ENCODE measurements around the gene HSPH1.
A peak's percentile ranks its signal among the peaks of the same experiment; 100 is the strongest.

HSPH1 gene

DNA sequence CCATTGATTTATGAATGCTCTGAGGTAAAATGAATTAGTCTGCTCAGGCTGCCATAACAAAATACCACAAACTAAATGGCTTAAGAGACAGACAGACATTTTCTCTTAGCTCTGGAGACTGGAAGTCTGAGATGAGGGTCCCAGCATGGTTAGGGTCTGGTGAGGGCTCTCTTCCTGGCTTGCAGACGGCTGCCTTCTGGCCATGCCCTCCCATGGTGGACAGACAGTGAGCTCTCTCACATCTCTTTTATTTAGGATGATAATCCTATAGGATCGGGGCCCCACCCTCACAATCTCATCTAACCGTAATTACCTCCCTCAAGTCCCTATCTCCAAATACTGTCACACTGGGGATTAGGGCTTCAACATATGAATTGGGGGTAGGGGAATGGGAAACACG, 47.1 kb downstream of the HSPH1 start:
- H3K4me3 ChIP-seq: no peak overlapping the region
- no peaks in the 10 kb centered on the region for H3K36me3 ChIP-seq
- H3K4me2 ChIP-seq: no peak overlapping the region
- no peak overlapping the region for H3K27ac ChIP-seq
- no peak overlapping the region for H3K9ac ChIP-seq
- H3K4me1 ChIP-seq: peaks cover 0 to 16% (median 0%) of the 10 kb centered on the region in 10 experiments; a peak in 8 of 20 replicates
- no peaks in the 10 kb centered on the region for H3K27me3 ChIP-seq
- H4K20me1 ChIP-seq: no peaks in the 10 kb centered on the region
- no peak for TF ChIP-seq Cebpa-rat (IDR thresholded peaks at IDR 0.05)
- H3K9me3 ChIP-seq (replicated peaks in 1 of 11): no peaks in the 10 kb centered on the region

DNA sequence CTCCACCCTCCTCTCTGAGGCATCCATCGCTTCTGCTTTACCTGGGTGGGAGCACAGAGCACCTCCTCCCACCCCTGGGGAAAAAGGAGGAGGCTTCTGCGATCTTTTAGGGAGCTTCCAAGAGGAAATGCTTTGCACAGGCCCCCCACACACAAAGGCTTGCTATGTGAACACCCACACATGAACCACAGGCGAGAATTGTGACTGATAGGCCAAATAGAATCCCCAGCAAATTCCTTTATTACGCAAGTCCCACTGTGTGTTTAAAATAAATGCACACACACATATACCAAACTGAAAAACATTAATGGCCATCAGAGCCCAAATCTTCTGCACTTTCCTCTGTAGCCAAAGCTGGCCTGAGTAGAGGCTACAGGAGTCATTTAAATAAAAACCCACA, 50.6 kb downstream of the HSPH1 start:
- Histone ChIP-seq H3K9ac (no peak overlapping the region), H3K36me3 (no peaks in the 10 kb centered on the region), H3K4me1 (peaks cover 0 to 16% (median 2%) of the 10 kb centered on the region in 10 experiments; a peak in 8 of 20 replicates), H3K4me3 (no peak overlapping the region), H3K27ac (no peak overlapping the region), H3K27me3 (no peaks in the 10 kb centered on the region), H4K20me1 (no peaks in the 10 kb centered on the region), H3K9me3 (replicated peaks in 1 of 11) (no peaks in the 10 kb centered on the region), H3K4me2 (peak overlapping the region in 5 of 11 experiments; percentile 2 to 71 (median 39); a peak in 8 of 22 replicates)
- no peak for TF ChIP-seq Cebpa-rat (IDR thresholded peaks at IDR 0.05)

DNA sequence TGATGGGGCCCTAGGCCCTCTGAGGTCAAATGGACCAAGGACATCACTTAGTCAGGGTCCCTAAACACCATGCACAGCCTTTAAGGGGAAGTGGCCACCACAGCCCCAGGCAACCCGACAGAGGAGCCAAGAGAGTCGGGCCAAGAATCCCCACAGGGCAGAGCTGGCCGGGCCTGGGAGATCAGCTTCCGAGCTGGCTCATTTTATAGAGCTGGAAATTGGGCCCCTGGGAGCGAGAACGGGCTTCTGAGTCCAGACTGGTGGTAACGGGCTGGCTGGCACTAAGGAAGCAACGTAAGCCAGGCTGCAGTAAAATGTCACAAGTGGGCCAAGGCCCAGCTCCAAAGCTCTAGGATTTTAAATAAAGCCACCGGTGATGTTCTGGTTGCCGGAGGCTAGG, 51.1 kb downstream of the HSPH1 start:
- Histone ChIP-seq H3K36me3 (no peaks in the 10 kb centered on the region), H3K4me3 (no peak overlapping the region), H3K9me3 (replicated peaks in 1 of 11) (no peaks in the 10 kb centered on the region), H4K20me1 (no peaks in the 10 kb centered on the region), H3K9ac (no peak overlapping the region), H3K4me1 (peaks cover 0 to 16% (median 3%) of the 10 kb centered on the region in 10 experiments; a peak in 8 of 20 replicates), H3K4me2 (peak overlapping the region in 3 of 11 experiments; percentile 39 to 71 (median 50); a peak in 7 of 22 replicates), H3K27ac (no peak overlapping the region), H3K27me3 (no peaks in the 10 kb centered on the region)
- TF ChIP-seq Cebpa-rat (IDR thresholded peaks at IDR 0.05): no peak

DNA sequence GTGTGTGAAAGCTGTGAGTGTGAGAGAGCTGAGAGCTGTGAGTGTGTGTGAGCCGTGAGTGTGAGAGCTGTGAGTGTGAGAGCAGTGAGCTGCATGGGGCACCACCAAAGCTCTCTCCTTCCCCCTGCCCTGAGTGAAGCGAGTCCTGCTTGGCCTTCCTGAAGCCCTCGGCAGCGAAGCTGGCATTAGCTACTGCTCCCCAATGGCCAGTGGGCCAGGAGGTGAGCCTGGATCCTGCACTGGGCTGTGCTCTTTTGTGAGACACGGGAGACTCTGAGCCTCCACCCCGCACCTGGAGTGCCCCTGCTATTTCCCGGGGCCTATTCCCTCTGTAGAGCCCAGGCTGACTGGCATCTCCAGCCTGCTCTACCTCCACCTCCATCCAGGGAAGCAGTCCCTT, 51.5 kb downstream of the HSPH1 start:
- Histone ChIP-seq H3K9ac (no peak overlapping the region), H4K20me1 (no peaks in the 10 kb centered on the region), H3K27me3 (no peaks in the 10 kb centered on the region), H3K4me1 (peaks cover 0 to 16% (median 3%) of the 10 kb centered on the region in 10 experiments; a peak in 8 of 20 replicates), H3K9me3 (replicated peaks in 1 of 11) (no peaks in the 10 kb centered on the region), H3K27ac (no peak overlapping the region), H3K4me2 (peak overlapping the region in 1 of 11 experiments; percentile 50; a peak in 1 of 22 replicates), H3K4me3 (no peak overlapping the region), H3K36me3 (no peaks in the 10 kb centered on the region)
- TF ChIP-seq Cebpa-rat (IDR thresholded peaks at IDR 0.05): no peak

DNA sequence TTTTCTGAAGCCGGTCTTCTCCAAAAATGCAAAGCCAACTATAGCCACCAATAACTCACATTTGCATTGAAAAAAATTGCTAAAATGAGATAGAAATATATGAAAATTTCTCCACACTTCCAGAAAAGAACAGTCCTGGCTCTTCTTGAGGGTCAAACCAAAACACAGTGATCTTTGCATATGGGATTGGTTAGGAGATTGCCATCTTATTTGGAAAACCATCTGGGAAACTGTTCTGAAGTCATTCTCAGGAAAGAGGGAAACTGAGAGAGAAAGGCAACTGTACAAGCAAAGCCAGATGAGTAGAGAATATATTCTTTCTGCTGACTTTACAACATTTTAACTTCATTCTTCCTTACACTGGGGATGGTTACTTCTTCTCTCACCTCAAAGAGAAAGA, 54.6 kb downstream of the HSPH1 start:
- no peak overlapping the region for H3K27ac ChIP-seq
- H3K36me3 ChIP-seq: no peaks in the 10 kb centered on the region
- no peak for TF ChIP-seq Cebpa-rat (IDR thresholded peaks at IDR 0.05)
- H3K9me3 ChIP-seq (replicated peaks in 1 of 11): no peaks in the 10 kb centered on the region
- no peak overlapping the region for H3K9ac ChIP-seq
- H3K4me2 ChIP-seq: no peak overlapping the region
- H3K4me3 ChIP-seq: no peak overlapping the region
- no peaks in the 10 kb centered on the region for H3K27me3 ChIP-seq
- peaks cover 0 to 16% (median 3%) of the 10 kb centered on the region in 10 experiments; a peak in 8 of 20 replicates for H3K4me1 ChIP-seq
- no peaks in the 10 kb centered on the region for H4K20me1 ChIP-seq

DNA sequence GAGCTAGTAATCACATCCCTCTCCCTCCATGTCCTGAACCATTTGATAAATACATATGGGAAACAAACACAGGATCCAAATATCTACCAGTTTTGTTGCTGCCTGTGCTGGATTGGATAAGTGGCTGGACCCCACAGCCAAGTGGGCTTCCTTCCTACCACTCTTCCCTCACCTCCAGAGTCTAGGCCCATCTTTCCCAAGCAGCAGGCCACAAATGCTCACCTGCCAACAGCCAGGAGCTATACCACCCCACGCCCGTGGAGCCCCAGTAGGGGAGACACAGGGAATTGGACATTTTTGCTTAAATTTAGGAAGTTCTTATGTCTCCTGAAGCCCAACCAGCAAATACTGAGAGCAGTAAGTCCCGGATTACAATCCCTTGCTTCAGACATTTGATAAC, 55.8 kb downstream of the HSPH1 start:
- no peaks in the 10 kb centered on the region for H3K36me3 ChIP-seq
- H4K20me1 ChIP-seq: no peaks in the 10 kb centered on the region
- no peak overlapping the region for H3K9ac ChIP-seq
- H3K4me1 ChIP-seq: peaks cover 0 to 8% (median under 1%) of the 10 kb centered on the region in 10 experiments; a peak in 7 of 20 replicates
- no peak overlapping the region for H3K4me3 ChIP-seq
- no peaks in the 10 kb centered on the region for H3K27me3 ChIP-seq
- no peaks in the 10 kb centered on the region for H3K9me3 ChIP-seq (replicated peaks in 1 of 11)
- H3K4me2 ChIP-seq: no peak overlapping the region
- no peak for TF ChIP-seq Cebpa-rat (IDR thresholded peaks at IDR 0.05)
- no peak overlapping the region for H3K27ac ChIP-seq

DNA sequence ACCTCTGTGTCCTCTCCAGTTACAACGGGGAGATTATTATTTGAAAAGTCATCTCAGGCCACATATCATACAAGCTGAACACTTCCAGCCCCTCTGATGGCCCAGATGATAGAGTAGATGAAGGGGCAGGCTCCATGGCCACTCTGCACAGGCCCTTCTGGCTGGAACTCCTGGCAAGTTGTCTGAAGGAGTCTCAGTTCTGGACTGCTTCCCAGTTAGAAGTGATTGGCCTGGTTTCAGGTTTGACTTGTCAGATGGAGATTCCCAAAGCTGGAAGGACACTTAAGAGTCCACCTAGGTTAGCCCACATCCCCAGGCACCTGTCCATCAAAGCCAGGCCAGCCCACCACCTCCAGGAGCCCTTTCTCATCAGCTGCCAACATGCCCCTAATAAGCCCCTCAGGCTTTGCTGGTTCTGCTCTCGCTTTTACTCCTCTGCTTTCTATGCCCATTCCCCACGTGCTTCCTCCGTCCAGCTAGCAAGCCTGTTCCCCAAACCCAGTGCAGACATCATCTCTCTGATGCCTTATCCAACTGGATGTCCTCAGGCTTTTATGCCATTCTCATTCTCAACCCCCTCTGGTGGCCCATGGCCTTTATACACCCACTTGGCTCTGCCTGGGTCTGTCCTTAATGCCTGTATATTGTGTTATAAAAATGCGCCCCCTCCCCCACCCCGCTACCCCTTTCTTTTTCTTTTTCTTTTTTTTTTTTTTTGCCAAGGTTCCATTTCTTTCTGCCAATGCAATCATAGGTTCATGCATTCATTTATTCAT, 56.5 kb downstream of the HSPH1 start:
- Histone ChIP-seq H3K27ac (no peak overlapping the region), H3K27me3 (no peaks in the 10 kb centered on the region), H3K9me3 (replicated peaks in 1 of 11) (no peaks in the 10 kb centered on the region), H4K20me1 (no peaks in the 10 kb centered on the region), H3K4me3 (no peak overlapping the region), H3K9ac (no peak overlapping the region), H3K4me2 (no peak overlapping the region), H3K36me3 (no peaks in the 10 kb centered on the region), H3K4me1 (0 out of 20 replicates have a peak, but pooled peaks cover 0 to 8% (median 0%) of the 10 kb centered on the region in 10 experiments)
- TF ChIP-seq Cebpa-rat (IDR thresholded peaks at IDR 0.05): no peak

DNA sequence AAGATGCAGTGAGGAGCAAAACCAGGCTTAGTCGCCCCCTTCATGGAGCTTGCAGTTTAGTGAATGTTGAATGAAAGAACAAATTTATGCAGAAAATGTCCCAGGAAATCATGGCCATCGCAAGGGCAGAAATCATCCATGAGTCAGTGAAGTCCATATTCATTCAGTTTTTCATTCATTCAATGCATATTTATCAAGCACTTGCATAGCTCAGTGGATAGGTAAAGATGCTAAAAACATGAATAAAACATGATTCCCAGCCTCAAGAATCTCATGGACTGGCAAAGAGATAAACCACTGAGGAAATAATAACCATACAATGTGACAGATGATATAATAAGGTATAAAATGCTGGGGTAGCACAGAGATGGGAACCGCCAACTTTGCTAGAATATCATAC, 58.8 kb downstream of the HSPH1 start:
- H4K20me1 ChIP-seq: no peaks in the 10 kb centered on the region
- H3K36me3 ChIP-seq: no peaks in the 10 kb centered on the region
- H3K4me3 ChIP-seq: no peak overlapping the region
- H3K27ac ChIP-seq: no peak overlapping the region
- no peak for TF ChIP-seq Cebpa-rat (IDR thresholded peaks at IDR 0.05)
- 0 out of 20 replicates have a peak, but pooled peaks cover 0 to 8% (median 0%) of the 10 kb centered on the region in 10 experiments for H3K4me1 ChIP-seq
- H3K4me2 ChIP-seq: no peak overlapping the region
- H3K27me3 ChIP-seq: no peaks in the 10 kb centered on the region
- H3K9me3 ChIP-seq (replicated peaks in 1 of 11): no peaks in the 10 kb centered on the region
- no peak overlapping the region for H3K9ac ChIP-seq

DNA sequence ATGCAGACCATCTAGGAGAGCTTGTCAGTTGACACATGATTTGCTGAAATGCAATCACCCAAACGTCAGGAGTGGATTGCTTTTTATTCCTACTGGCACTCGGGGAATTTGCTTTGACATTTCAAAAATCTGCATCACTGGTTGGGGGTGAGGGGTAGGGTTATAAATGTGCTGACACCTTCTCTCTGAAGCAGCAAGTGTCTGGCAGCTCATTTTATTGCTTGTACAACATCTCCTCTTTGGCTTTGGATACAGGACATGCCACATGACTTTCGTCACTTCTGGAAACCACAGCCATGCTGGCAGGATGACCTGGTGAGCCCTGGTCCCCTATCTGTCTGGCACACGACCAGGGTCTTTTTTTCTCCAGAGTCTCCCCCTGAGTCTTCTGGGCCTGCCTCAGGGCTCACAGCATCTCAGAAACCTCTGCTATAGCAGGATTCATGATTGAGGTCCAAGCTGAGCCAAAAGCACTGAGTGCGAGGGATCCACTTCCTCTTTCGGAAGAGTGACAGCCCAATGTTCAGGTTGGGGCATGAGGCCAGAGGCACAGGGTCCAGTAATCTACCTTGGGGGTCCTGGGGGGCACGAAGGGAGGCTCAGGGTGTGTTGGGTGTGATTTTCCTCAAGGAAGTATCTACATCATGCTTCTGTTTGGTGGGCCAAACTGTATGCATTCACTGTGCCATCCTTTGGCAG, 60.1 kb downstream of the HSPH1 start:
- H3K36me3 ChIP-seq: no peaks in the 10 kb centered on the region
- H3K9me3 ChIP-seq (replicated peaks in 1 of 11): no peaks in the 10 kb centered on the region
- H3K9ac ChIP-seq: no peak overlapping the region
- 0 out of 20 replicates have a peak, but pooled peaks cover 0 to 8% (median 0%) of the 10 kb centered on the region in 10 experiments for H3K4me1 ChIP-seq
- no peaks in the 10 kb centered on the region for H4K20me1 ChIP-seq
- H3K4me3 ChIP-seq: no peak overlapping the region
- no peaks in the 10 kb centered on the region for H3K27me3 ChIP-seq
- TF ChIP-seq Cebpa-rat (IDR thresholded peaks at IDR 0.05): no peak
- no peak overlapping the region for H3K4me2 ChIP-seq
- H3K27ac ChIP-seq: no peak overlapping the region

Data from BLaER1 treated with 17β-estradiol and CSF1 and Interleukin-3, amounts not matched to agents 10 nM and 100 nM (cell line).